ENCODE results near the gene ZMAT5. TPM values are rescaled to one million over a fixed set of nuclear protein-coding genes. Genes with fewer than 3 reads are reported as not detected.

Gene ZMAT5
- total RNA-seq, 1 donor from 2014 or later = 18.3 TPM

GRCh38 chr22:29813563-29813962 is 46.8 kb upstream of the ZMAT5 start:
- no peaks in the 10 kb centered on the region for H3K9me3 ChIP-seq
- no peak for DNase-seq
- peaks cover 28% of the 10 kb centered on the region for H3K4me1 ChIP-seq
- no peak overlapping the region for H3K4me3 ChIP-seq
- no peak overlapping the region for H3K27ac ChIP-seq
- H3K27me3 ChIP-seq (ENCODE audit: low read depth) = no peaks in the 10 kb centered on the region
- peaks cover 85% of the 10 kb centered on the region for H3K36me3 ChIP-seq
- intact Hi-C loops (cut with DNase I) = no loop called here
- no peak for TF ChIP-seq CTCF (IDR thresholded peaks at IDR 0.05)
- no peak for ATAC-seq

- no peak for TF ChIP-seq CTCF (IDR thresholded peaks at IDR 0.05)
- no peak for DNase-seq
- no peak for ATAC-seq
- Histone ChIP-seq H3K9me3 (no peaks in the 10 kb centered on the region), H3K27me3 (ENCODE audit: low read depth) (no peaks in the 10 kb centered on the region), H3K27ac (no peak overlapping the region), H3K4me3 (no peak overlapping the region), H3K4me1 (peaks cover 28% of the 10 kb centered on the region), H3K36me3 (peaks cover 87% of the 10 kb centered on the region)
- intact Hi-C loops (cut with DNase I) = no loop called here
Measured at GRCh38 chr22:29813126-29813525, 46.3 kb upstream of the ZMAT5 start.

- no peaks in the 10 kb centered on the region for H3K27me3 ChIP-seq (ENCODE audit: low read depth)
- H3K36me3 ChIP-seq = peaks cover 96% of the 10 kb centered on the region
- intact Hi-C loops (cut with DNase I) = no loop called here
- ATAC-seq (peak; percentile 87 to 91), DNase-seq (peak; percentile 66)
- H3K9me3 ChIP-seq = no peaks in the 10 kb centered on the region
- peaks cover 28% of the 10 kb centered on the region for H3K4me1 ChIP-seq
- TF ChIP-seq CTCF (IDR thresholded peaks at IDR 0.05) = no peak
- H3K27ac ChIP-seq = peak overlapping the region; percentile 32
- no peak overlapping the region for H3K4me3 ChIP-seq
Measured at GRCh38 chr22:29811377-29811776, 44.6 kb upstream of the ZMAT5 start.

GRCh38 chr22:29810216-29810615 is 43.4 kb upstream of the ZMAT5 start:
- Histone ChIP-seq H3K4me3 (no peak overlapping the region), H3K4me1 (peaks cover 28% of the 10 kb centered on the region), H3K36me3 (peaks cover 96% of the 10 kb centered on the region), H3K9me3 (no peaks in the 10 kb centered on the region), H3K27me3 (ENCODE audit: low read depth) (no peaks in the 10 kb centered on the region), H3K27ac (no peak overlapping the region)
- ATAC-seq (no peak), DNase-seq (no peak)
- TF ChIP-seq CTCF (IDR thresholded peaks at IDR 0.05) = no peak
- intact Hi-C loops (cut with DNase I) = no loop called here

GRCh38 chr22:29806196-29806595 is 39.4 kb upstream of the ZMAT5 start:
- peaks cover 21% of the 10 kb centered on the region for H3K4me1 ChIP-seq
- no peaks in the 10 kb centered on the region for H3K9me3 ChIP-seq
- peaks cover 95% of the 10 kb centered on the region for H3K36me3 ChIP-seq
- H3K4me3 ChIP-seq = no peak overlapping the region
- no peak for TF ChIP-seq CTCF (IDR thresholded peaks at IDR 0.05)
- H3K27me3 ChIP-seq (ENCODE audit: low read depth) = no peaks in the 10 kb centered on the region
- intact Hi-C loops (cut with DNase I) = no loop called here
- no peak for ATAC-seq
- H3K27ac ChIP-seq = no peak overlapping the region
- no peak for DNase-seq

DNA sequence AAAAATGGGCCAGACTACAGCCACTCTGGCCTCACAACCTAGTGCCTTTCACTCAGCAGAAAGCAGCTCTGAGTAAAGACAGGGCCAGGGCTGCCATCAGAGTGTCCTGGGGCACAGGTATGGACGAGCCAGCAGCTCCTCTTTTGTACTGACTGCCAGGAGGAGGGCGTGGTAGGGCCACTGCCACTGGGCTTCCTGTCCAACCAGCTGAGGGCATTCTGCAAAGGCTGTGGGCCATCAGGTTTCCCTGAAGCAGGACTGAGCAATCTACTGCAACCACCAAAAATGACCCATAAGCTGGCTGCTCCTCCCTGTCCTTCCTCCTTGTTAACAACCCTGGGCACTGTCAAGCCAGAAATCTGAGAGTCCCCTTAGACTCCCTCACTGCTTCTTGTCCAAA is 38.2 kb upstream of the ZMAT5 start:
- intact Hi-C loops (cut with DNase I) = no loop called here
- H3K36me3 ChIP-seq = peaks cover 92% of the 10 kb centered on the region
- no peak for TF ChIP-seq CTCF (IDR thresholded peaks at IDR 0.05)
- H3K9me3 ChIP-seq = no peaks in the 10 kb centered on the region
- DNase-seq (no peak), ATAC-seq (no peak)
- H3K27ac ChIP-seq = no peak overlapping the region
- H3K4me3 ChIP-seq = no peak overlapping the region
- H3K27me3 ChIP-seq (ENCODE audit: low read depth) = no peaks in the 10 kb centered on the region
- H3K4me1 ChIP-seq = peaks cover 19% of the 10 kb centered on the region

Data from lower lobe of right lung (tissue), 2 donors.